Measurements from ENCODE around the gene SBNO1.
"Not testable (repeated sequence)": the region's sequence is repeated elsewhere in the genome, so short reads cannot be mapped to it uniquely, and the experiment has no call there.

Gene SBNO1

DNA sequence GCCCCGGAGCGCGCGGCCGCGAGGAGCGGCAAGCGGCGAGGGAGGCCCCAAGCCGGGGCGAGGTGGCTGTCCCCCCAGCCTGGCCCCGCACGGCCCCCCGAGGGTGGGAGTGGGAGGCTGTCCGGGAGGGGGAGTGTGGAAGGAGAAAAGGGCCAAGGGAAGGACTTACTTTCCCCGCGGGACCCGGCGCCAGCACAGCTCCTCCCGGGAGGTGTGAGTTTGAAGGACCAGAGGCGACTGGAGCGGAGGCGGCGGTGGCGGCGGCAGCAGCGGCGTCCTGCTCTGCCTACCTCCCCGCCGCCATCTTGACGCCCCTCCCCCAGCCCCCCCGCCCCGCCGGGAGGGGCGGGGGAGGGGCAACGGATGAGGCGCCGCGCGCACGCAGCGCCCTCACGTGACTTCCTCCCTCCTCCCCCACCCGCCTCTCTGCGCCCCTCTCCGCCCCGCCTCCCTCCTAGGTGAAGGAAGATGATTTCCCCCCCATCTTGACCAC is at the start of gene SBNO1:
SBNO1 (minus strand) TSS at position 316 of the 493 bp plus-strand sequence. CDS start 14,406 bp downstream, outside the sequence.
- peak; percentile 89 for DNase-seq (ENCODE audit: low spot score)

DNA sequence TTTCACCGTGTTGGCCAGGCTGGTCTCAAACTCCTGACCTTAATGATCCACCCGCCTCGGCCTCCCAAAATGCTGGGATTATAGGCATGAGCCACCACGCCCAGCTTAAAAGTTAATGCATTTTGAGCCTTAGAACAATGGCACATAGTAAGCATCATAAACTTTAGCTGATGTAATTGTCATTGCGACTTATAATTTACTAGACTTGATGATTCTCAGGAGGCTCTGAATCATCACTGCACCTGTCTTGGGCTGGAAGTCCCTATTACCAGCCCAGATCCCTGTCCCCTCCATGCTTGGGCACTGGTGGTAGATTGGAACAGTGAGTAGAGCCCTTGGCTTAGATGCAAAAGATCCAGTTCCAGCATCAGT is 45.4 kb upstream of the SBNO1 start:
- DNase-seq (ENCODE audit: low spot score), result no peak

DNA sequence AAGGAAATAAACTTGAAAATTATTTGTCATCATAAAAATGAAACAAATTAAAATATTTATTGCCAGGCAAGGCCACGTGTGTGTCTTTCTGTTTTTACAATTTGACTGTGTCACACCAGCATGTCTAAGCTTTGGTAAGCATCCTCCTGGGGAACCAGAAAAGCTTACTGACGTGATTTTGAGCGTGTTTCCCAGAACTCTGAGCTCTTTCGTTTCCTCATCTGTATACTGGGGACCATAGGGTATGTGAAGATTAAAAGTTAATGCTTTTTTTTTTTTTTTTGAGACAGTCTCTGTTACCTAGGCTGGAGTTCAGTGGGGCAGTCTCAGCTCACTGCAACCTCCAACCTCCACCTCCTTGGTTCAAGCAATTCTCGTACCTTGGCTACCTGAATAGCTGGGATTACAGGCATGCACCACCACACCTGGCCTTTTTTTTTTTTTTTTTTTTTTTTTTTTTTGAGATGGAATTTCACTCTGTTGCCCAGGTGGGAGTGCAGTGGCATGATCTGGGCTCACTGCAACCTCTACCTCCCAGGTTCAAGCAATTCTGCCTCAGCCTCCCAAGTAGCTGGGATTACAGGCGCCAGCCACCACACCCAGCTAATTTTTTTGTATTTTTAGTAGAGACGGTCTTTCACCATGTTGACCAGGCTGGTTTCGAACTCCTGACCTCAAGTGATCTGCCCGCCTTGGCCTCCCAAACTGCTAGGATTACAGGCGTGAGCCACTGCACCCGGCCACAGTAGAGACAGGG is 44.8 kb upstream of the SBNO1 start:
- not testable (repeated sequence) for DNase-seq (ENCODE audit: low spot score)

DNA sequence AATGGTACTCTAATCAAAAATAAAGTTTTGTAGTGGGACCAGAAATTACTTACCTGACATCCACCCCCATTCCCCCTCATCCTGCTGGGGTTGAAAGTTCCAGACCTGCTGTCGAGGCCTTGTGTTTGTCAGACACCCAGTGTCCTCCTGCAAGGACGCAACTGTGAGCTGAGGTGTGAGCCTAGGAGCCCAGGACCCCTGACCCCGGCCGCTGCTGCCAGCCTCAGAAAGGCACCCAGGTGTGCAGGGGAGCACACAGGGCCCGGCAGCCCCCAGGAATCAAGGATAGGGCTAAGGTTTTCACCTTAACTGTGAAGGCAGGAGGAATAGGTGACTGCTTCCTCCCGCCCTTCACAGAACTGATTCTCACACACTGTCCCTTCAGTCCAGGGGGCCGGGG is 44.0 kb upstream of the SBNO1 start:
- not testable (repeated sequence) for DNase-seq (ENCODE audit: low spot score)

DNA sequence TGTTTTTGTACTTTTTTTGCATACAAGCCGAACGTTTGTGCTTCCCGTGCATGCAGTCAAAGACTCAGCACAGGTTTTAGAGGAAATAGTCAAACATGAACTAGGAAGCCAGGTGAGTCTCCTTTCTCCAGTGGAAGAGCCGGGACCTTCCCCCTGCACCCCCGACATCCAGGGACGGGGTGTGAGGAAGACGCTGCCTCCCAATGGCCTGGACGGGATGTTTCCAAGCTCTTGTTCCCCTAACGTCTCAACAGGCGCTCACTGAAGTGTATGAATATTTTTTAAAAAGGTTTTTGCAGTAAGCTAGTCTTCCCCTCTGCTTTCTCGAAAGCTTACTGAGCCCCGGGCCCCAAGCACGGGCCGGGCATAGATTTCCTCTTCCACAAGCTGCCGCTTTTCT is 43.3 kb upstream of the SBNO1 start:
- not testable (repeated sequence) for DNase-seq (ENCODE audit: low spot score)

DNA sequence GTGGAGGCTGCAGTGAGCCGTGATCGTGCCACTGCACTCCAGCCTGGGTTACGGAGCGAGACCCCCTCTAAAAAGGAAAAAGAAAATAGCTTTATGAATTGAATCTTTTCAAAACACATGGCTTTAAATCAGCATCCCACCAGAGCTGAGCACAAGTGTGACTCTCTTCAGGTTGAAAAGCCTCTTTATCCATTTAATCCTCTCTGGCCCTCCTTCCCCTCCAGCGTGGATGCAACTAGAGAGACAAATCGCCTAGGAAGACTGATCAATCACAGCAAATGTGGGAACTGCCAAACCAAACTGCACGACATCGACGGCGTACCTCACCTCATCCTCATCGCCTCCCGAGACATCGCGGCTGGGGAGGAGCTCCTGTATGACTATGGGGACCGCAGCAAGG is 42.6 kb upstream of the SBNO1 start:
- DNase-seq (ENCODE audit: low spot score), result not testable (repeated sequence)

DNA sequence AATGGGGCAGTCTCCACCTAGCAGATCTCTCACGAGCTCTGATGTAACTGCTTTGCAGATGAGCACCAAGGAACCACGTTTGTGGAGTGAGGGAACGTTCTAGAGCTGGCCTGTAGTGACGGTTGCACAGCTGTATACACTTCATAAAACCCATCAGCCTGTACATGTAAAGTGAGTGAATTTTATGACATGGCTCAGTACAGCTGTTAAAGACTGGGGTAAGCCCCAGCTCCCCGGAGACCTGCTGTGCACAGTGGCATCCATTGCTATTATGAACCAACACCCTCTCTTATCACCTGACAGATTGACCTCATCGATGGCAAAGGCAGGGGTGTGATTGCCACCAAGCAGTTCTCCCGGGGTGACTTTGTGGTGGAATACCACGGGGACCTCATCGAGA is 39.9 kb upstream of the SBNO1 start:
- no peak for DNase-seq (ENCODE audit: low spot score)

DNA sequence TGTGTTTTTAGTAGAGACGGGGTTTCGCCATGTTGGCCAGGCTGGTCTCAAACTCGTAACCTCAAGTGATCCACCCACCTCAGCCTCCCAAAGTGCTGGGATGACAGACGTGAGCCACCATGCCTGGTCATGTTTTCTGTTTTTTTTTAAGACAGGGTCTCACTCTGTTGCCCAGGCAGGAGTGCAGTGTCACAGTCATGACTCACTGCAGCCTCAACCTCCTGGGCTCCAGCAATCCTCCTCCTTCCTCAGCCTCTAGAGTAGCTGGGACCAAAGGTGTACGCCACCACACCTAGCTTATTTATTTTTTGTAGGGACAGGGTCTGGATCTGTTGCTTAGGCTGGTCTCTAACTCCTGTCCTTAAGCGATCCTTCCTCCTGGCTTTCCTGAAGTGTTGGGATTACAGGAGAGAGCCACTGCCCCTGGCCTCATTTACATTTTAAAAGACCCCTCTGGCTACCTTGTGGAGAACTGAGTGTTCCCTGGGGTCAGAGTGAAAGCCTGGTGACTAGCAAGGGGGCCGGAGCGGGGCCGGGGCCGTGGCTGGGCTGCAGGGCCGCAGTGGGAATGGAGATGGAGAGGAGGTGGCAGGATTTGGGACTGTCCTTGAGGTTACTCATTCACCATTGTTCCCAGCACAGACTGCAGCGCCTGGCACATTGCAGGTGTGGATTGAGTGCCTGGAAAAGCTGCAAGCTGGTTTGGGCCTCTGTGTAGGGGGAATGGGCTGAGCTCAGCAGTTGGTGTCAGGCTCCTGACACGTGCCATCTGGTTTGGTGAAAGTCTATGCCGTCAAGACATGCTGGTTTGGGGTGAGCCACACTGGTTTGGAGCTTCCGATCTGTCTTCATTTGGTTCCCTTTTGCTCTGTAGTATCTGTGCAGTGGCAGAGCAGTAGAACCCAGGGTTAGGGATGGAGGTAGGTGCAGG is 37.4 kb upstream of the SBNO1 start:
- no peak for DNase-seq (ENCODE audit: low spot score)

DNA sequence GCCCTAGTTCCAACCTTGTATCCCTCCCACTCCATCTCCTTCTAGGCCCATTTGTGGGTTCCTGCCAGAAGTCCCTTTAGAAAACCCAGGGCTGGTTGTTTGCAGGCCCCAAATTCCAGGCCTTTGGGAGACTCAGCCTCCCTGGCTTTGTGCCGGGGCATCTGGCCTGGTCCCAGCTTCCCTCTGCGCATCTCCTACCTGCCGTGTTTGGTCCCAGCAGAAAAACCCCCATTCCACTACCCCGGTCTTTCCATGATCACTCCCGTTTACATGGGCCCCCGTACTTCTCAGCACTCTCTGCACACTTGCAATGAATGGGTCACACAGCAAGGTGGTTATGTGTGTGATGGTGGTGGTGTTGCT is 34.6 kb upstream of the SBNO1 start:
- DNase-seq (ENCODE audit: low spot score), result no peak

DNA sequence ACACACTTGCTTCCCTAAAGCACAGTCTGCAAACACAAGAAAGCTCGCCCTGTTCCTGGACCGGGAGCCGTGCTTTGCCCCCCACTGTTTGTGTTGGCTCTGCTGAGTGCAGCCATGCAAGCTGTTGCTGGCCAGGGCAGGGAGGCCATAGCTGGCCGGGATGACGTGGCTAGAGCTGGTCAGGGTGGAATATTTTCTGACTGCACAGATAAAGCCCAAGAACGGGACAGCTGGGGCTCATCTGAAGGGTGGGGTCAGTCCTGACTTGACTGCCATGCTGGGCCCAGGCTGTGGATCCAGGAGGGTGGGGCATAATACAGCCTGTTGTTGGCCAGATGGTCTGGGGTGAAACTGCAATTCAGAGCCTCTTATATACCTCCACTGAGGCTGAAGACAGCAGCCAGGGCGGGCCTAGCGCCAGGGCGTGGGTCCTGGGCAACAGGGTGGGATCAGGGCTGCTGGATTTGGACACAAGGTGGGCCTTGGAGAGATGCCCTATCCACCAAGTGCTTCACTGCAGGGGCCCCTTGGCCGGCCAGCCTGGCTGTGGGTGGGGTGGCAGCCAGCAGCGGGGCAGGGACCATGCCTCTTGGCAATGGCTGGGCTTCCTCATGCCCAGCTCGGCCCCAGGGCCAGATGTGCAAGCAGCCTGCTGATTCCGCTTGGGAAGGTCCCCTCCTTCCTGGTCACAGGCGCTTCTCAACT is 34.1 kb upstream of the SBNO1 start:
- no peak for DNase-seq (ENCODE audit: low spot score)

DNA sequence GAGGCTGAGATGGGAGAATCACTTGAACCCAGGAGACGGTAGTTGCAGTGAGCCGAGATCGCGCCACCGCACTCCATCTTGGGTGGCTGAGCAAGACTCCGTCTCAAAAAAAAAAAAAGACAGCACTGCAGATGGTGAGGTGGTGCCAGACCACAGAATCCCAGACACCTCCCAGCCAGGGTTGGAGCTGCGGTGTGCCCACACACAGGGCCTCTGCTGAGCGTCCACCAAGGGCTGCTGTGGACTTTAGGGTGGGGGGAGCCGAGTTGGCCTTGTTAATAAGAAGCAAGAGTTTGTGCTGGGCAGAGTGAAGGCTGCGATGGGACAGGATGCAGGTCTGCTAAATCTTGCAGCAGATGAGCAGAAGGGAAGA is 33.5 kb upstream of the SBNO1 start:
- no peak for DNase-seq (ENCODE audit: low spot score)

DNA sequence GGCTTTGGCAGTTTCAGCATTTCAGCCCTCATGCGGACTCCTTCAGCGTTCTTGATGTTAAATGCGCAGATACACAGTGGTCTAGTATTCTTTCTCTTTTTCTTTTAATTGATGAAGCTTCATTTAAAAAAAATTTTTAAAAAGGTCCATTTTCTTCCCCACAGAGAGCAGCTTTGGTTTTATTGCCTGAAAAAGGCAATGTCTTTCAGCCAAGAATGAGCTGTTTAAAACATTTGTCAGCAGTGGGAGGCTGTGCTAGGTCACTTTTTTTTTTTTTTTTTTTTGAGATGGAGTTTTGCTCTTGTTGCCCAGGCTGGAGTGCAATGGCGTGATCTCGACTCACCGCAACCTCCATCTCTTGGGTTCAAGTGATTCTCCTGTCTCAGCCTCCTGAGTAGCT is 32.8 kb upstream of the SBNO1 start:
- DNase-seq (ENCODE audit: low spot score), result no peak

DNA sequence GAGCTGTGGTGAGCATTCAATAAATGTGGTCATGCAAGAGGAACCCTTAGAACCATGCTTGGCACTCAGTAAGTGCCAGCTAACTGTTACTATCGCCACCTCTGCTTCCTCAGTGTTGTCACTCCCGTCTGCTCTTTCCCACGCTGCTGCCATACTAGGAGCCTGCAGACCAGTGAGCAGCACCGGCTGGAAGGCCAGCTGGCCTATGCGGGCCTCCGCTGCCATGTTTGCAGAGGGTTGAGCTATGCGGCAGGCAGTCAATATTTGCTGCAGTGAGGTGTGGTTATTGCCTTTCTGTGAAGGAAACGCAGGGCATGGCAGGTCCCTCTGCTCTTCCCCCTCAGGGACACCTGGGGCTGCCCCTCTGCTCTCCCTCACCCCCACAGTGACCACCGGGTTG is 32.3 kb upstream of the SBNO1 start:
- DNase-seq (ENCODE audit: low spot score), result no peak

DNA sequence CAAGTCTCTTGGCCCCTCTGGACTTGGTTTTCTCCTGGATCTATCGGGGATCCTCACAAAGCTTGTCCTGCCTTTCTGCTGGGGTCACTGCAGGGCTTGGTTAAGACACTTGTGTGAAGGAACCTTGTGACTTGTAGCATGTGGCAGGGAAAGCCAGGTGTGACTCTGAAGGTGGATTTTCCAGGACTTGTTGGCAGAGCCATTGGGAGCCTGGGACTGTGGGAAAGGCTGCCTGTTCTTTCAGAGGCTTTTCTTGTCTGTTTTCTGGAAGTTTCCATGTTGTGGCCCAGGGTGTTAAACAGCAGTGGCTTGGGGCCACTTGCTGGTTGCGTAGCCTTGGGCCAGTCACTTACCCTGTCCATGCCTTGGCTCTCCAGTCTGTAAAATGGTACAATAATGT is 31.9 kb upstream of the SBNO1 start:
- DNase-seq (ENCODE audit: low spot score), result no peak

DNA sequence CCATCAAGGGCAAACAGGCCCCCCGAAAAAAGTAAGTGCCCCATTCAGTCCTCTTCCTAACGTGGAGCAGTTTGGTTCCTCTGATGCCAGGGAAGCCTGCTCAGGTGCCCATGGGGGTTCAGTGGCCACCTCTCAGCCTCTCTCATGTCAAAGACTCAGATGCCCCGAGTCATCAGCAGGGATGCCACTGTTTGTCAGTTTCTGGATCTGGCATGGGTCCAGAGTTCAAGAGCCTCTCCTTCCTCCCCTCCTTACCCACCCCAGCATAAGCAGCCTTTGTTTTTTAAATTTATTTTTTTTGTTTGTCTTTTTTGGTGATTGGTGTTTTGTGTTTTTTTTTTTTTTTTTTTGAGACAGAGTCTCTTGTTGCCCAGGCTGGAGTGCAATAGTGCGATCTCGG is 30.6 kb upstream of the SBNO1 start:
- DNase-seq (ENCODE audit: low spot score), result no peak

DNA sequence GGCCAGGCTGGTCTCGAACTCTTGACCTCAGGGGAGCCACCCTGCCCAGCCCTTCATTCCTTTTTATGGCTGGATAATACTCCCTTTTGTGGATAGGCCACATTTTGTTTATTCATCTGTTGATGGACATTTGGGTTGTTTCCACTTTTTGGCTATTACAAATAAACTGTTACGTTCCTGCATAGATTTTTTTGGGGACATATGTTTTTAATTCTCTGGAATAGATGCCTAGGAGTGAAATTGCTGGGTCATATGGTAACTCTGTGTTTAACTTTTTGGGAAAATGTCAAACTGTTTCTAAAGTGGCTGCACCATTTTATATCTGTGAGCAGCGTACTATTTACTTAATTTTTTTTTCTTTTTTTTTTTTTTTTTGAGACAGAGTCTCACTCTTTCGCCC is 29.1 kb upstream of the SBNO1 start:
- DNase-seq (ENCODE audit: low spot score), result no peak

DNA sequence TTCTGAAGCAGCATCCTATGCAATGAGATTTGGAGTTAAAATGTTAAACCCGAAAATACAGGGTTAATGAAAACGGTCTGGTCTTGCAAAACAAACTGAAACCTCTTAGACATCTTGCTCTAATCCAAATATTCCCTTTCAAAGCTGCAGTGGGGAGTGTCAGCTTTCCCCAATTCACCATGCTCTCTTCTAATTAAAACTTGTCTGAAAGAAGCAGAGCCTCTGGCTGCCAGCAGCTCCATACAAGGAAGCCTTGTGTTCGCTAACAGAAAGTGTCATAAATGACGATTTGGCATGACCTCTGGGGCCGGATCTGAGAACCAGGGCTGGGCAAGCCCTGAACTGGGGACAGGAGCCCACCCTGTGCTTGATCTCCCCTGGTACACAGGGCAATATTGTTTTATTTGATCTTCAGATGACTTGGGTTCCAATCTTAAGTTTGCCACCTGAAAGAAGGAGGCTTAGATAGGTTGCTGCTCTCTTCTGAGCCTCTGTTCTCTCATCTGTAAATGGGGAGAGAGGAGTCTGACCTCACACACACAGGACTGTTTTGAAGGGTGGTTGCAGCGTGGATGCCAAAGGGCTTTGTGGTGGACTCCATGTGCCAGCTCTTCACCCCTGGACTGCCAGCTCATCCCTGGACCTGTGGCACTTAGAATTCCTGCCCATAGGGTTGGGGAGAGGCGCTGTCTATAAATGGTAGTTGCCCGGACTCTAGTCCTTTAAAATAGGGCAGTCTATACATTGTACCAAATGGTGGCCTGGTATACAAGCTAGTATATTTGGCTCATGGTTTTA is 27.1 kb upstream of the SBNO1 start:
- no peak for DNase-seq (ENCODE audit: low spot score)

DNA sequence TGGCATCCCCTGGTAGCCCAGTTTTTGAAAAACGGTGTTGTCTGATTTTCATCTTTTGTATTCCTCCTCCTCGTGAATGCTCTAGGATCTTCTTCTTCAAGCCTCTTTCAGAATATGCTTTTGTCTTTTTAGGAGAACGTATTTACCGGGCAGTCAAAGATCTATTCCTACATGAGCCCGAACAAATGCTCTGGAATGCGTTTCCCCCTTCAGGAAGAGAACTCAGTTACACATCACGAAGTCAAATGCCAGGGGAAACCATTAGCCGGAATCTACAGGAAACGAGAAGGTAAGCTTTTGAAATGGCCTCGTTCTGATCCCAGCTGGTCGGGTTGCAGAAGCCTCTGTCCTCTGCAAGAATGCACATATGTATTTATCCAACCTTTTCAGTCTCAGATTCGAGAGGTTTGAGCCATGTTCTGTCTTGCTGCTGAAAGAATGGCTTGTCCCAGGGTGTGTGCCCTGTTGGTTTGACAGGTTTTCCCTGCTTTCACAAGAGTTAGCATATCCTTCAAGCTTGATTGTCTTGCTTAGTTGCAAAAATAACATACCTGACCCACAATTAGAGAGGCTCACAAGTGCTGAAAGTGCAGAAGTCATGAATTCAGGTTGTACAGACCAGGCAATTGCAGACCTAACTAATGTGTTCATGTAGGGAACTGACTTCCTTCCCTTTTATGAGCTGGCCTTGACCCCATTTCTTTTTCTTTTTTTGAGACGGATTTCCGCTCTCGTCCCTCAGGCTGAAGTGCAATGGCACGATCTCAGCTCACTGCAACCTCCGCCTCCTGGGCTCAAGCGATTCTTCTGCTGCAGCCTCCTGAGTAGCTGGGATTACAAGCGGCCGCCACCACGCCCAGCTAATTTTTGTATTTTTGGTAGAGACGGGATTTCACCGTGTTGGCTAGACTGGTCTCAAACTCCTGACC is 26.1 kb upstream of the SBNO1 start:
- no peak for DNase-seq (ENCODE audit: low spot score)

DNA sequence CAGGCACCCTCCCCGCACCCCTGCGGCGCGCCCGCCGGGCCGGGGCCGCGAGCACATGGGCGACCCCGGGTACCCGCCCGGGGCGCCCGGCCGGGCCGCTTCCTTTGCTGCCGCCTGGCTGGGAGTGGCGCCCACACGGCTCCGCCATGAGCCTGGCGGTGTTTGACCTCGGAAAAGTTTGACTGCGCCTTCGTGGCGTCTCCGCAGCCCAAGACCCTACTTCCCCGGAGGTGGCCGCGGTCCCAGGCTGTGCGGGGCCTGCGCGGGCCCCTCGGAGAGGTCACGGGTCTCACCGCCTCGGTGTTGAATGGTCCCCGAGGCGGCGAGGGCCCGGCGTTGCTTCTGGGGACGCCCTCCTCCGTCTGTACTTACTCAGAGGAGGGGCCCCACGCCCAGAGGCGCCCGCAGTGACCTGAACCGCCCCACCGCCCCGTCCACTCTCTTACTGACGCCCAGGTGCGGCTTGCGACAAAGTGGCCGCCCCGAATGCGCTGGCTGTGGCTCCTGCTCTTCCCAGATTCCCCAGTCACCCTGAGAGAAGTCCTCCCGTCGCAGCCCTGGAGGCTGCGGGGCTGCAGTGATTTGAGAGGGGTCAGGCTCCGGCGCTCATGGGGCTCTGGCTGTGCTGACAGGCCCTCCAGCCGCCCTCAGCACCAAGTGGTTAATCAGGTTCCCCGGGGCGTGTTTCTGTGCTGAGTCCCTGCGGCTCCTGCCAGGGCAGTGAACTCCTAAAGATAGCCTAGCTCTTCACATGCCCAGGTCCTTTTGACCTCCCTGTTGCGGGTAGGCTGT is 25.1 kb upstream of the SBNO1 start:
- no peak for DNase-seq (ENCODE audit: low spot score)

Data from activated CD4-positive, alpha-beta T cell treated with anti-CD3 and anti-CD28 coated beads, Interleukin-2, Interleukin-4, amounts not matched to agents 100 ng/mL and 50 ng/mL, durations not matched to agents 16 hours and 8 hours (primary cell).